GM06990 (cell line): ENCODE measurements around the gene MCF2L.

Source experiments
- DNase-seq: peaks from one replicate; pipeline ENCODE4 v3.0.0-alpha.2; 2011; ENCODE audit not compliant: insufficient read length; ENCODE audit errors: extremely low read depth
- H3K27me3 ChIP-seq: replicated peaks from 2 replicates; pipeline ENCODE4 v1.6.0; 2011; ENCODE audit warnings: low read length; ENCODE audit not compliant: control insufficient read depth, insufficient read depth
- H3K36me3 ChIP-seq: 2 replicates; pipeline ENCODE4 v1.5.1; 2011; ENCODE audit warnings: low read length; ENCODE audit not compliant: control insufficient read depth, insufficient read depth
- H3K4me3 ChIP-seq: replicated peaks from 2 replicates; pipeline ENCODE4 v1.5.1; 2011; ENCODE audit warnings: low read depth, mild to moderate bottlenecking, control low read depth, low read length
- TF ChIP-seq, protein P1 (sequence below): IDR thresholded peaks from 2 replicates; pipeline ENCODE4 v1.5.1; 2011; ENCODE audit warnings: low read length, control low read depth, mild to moderate bottlenecking, inconsistent platforms; ENCODE audit not compliant: insufficient read depth, poor library complexity, severe bottlenecking

MCF2L gene

DNA sequence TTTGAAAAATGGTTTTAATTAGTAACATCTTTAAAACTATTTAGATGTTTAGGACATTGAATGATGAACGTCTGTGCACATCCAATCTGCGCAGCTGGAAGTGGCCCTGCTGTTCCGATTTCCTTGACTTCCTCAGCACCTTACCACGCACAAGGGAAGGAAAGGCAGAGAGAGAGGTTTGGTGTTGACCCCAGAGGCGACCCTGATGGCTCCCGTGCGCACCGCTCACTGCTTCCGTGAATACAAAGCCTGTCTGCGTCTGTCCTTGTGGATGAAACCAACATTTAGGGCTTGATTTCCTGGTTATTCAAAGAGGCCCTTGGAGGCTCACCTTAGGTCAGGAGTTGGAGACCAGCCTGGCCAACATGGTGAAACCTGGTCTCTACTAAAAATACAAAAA, 8.5 kb downstream of the MCF2L start:
- no peak for DNase-seq
- H3K4me3 ChIP-seq = no peak overlapping the region
- TF ChIP-seq, protein P1, sequence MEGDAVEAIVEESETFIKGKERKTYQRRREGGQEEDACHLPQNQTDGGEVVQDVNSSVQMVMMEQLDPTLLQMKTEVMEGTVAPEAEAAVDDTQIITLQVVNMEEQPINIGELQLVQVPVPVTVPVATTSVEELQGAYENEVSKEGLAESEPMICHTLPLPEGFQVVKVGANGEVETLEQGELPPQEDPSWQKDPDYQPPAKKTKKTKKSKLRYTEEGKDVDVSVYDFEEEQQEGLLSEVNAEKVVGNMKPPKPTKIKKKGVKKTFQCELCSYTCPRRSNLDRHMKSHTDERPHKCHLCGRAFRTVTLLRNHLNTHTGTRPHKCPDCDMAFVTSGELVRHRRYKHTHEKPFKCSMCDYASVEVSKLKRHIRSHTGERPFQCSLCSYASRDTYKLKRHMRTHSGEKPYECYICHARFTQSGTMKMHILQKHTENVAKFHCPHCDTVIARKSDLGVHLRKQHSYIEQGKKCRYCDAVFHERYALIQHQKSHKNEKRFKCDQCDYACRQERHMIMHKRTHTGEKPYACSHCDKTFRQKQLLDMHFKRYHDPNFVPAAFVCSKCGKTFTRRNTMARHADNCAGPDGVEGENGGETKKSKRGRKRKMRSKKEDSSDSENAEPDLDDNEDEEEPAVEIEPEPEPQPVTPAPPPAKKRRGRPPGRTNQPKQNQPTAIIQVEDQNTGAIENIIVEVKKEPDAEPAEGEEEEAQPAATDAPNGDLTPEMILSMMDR = no peak
- no peaks in the 10 kb centered on the region; the same call in 1 of the 2 replicates for H3K27me3 ChIP-seq
- no peaks in the 10 kb centered on the region for H3K36me3 ChIP-seq

DNA sequence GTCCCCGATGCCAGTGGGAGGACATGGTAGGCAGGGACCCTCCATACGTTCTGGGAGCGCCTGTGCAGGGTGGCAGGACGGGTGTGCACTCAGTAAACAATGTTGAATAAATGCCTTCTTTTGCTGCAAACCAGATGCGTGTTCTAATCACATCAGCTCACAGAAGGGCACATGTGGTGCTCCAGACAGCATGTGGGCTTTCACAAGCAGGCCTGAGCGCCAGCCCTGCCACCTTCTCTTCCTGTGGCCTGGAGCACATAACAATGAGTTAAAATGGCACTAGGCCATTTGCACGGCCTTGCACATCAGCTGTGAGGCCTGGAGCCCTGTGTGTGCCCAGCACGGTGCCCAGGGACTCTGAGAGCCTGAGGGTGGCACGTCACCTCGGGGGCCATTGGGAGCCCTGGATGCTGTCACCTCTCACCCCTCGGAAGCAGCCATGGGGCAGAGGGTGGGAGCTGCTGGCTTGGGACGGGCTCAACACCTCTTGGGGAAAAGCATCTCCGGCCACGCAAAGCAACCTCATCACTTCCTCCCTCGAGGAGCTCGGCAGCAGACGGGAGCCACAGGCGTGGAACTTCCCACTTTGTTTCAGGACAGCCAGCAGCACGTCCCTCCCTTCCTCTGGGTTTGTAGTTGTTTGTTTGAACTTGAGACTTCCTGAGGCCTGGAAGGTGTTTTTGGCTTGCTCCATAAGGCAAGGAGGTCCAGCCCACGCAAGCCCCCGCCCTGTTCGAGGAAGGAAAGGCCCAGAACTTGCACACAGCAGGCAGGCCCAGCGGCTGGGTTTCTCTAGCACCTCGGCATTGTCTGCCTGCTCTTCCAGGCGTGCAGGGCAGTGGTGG, 9.8 kb downstream of the MCF2L start:
- no peak overlapping the region for H3K4me3 ChIP-seq
- H3K36me3 ChIP-seq = no peaks in the 10 kb centered on the region
- TF ChIP-seq, protein P1 = no peak
- DNase-seq = no peak
- H3K27me3 ChIP-seq = no peaks in the 10 kb centered on the region; the same call in 1 of the 2 replicates

GRCh38 chr13:112979406-112979902, 10.4 kb downstream of the MCF2L start:
- no peak for DNase-seq
- TF ChIP-seq, protein P1 = no peak
- Histone ChIP-seq H3K36me3 (no peaks in the 10 kb centered on the region), H3K27me3 (no peaks in the 10 kb centered on the region; the same call in 1 of the 2 replicates), H3K4me3 (no peak overlapping the region)

DNA sequence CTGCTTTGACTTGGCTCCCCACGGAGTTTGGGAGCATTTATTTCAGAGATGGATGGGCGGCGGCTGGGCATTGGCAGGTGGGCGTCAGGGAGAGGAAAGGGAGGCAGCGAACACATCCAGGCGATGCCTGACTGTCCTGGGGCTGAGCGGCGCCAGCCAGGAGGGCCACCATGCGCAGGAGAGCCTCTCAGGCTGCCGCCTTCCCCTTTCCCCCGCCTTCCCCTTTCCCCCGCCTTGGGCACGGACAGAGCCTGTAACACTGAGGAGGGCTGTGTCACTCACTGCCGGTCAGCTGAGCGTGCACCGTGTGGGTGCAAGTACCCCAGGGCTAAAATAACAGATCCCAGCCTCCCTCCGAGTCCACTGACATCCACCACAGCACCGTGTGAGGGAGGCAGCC, 11.4 kb downstream of the MCF2L start:
- Histone ChIP-seq H3K4me3 (no peak overlapping the region), H3K27me3 (no peaks in the 10 kb centered on the region; the same call in 1 of the 2 replicates), H3K36me3 (no peaks in the 10 kb centered on the region)
- DNase-seq = no peak
- TF ChIP-seq, protein P1 = no peak

GRCh38 chr13:112981451-112981850, 12.4 kb downstream of the MCF2L start:
- Histone ChIP-seq H3K36me3 (no peaks in the 10 kb centered on the region), H3K27me3 (no peaks in the 10 kb centered on the region; the same call in 1 of the 2 replicates), H3K4me3 (no peak overlapping the region)
- DNase-seq = no peak
- TF ChIP-seq, protein P1 = no peak
